Gastroesophageal sphincter (tissue), 4 donors: ENCODE data around the gene VSTM2L. TPM values are rescaled to one million over a fixed set of nuclear protein-coding genes. Genes with fewer than 3 reads are reported as not detected.

Experiments used
- ATAC-seq: fragments of 150-250 bp; one replicate; pipeline ENCODE4 v1.9.1; 2016; ENCODE audit warnings: mild to moderate bottlenecking, moderate library complexity
- H3K27ac ChIP-seq, 4 donors: fragments of 200-600 bp; sonication (generic) in 3 of 4; 1 replicate in 3 of 4; 2 replicates in 1 of 4; pipeline ENCODE4 v1.5.1; 2016 to 2019
- H3K27me3 ChIP-seq: fragments of 200-600 bp; sonication (generic); one replicate; pipeline ENCODE4 v1.5.1; 2019
- H3K36me3 ChIP-seq, 2 donors: fragments of 200-600 bp; sonication (generic); one replicate each; pipeline ENCODE4 v1.5.1; 2019; ENCODE audit warnings: control low read depth in 1 of 2
- H3K4me1 ChIP-seq, 3 donors: fragments of 200-600 bp; sonication (generic); 1 replicate in 2 of 3; 2 replicates in 1 of 3; pipeline ENCODE4 v1.5.1; 2016 to 2019; ENCODE audit warnings: control low read depth in 2 of 3
- H3K4me3 ChIP-seq, 2 donors: fragments of 200-600 bp; sonication (generic); one replicate each; pipeline ENCODE4 v1.5.1; 2019; ENCODE audit warnings: mild to moderate bottlenecking in 1 of 2, moderate library complexity in 1 of 2
- H3K9me3 ChIP-seq, 3 donors: fragments of 200-600 bp; sonication (generic); one replicate each; pipeline ENCODE4 v1.5.1; 2017 to 2019; ENCODE audit warnings: control low read depth in 2 of 3
- EP300 ChIP-seq: sonication (generic); formaldehyde crosslinking; IDR thresholded peaks from one replicate; pipeline ENCODE4 v1.6.1; 2017; ENCODE audit warnings: antibody characterized with exemption, mild to moderate bottlenecking
- POLR2A ChIP-seq, 2 donors: fragments of 450-650 bp; IDR thresholded peaks; one replicate each; pipeline ENCODE4 v1.6.1; 2017; ENCODE audit warnings: antibody characterized with exemption in 2 of 2, mild to moderate bottlenecking in 2 of 2, moderate library complexity in 1 of 2
- POLR2AphosphoS5 ChIP-seq: sonication (generic); formaldehyde crosslinking; IDR thresholded peaks from one replicate; pipeline ENCODE4 v1.6.1; 2017; ENCODE audit warnings: antibody characterized with exemption
- WGBS, 2 donors: methylation state at CpG; one replicate each; pipeline ENCODE4 v1.1.5; 2018; ENCODE audit warnings: low coverage in 1 of 2; 5-methylcytosine and 5-hydroxymethylcytosine counted together
- total RNA-seq, 4 donors: library from RNA; depleted of rRNA; stranded (reverse); fragments of >200 nt; gene quantifications; one replicate each; pipeline ENCODE4 v1.1.0, GENCODE V29; 2016
- TF ChIP-seq, protein P1 (sequence below), 4 experiments: fragments of 200-600 bp in 2 of 4; fragments of 450-650 bp in 2 of 4; sonication (generic) in 1 of 4; IDR thresholded peaks; one replicate each; pipeline ENCODE4 v1.5.1; 2017 to 2019; ENCODE audit warnings: antibody characterized with exemption in 4 of 4, mild to moderate bottlenecking in 2 of 4, moderate library complexity in 2 of 4

The VSTM2L gene
- total RNA-seq, 4 donors from 2014 or later: 0.94 to 8.5 (median 7.0) TPM

DNA sequence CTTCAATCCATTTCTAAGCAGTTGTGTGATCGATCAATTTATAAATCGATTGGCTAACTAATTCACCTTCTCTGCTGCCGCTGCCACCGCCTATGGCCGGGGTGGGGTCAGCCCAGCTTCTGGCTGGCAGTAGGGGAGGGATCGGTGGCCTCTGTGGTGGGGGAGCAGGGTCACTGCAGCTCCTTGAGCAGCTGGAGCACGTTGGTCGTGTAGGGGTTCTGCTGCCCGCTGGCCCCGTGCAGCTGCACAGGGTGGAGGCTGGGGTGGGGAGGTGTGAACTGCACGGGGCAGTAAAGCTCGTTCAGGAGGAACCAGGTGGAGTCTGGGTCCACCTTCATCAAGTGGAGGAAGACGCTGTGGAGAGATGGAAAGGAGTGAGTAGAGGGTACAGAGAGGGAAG lies 80.4 kb downstream of the VSTM2L start:
- no peak for ATAC-seq
- Histone ChIP-seq H3K4me3 (no peak overlapping the region), H3K27ac (no peak overlapping the region), H3K9me3 (no peaks in the 10 kb centered on the region), H3K36me3 (peaks cover 0 to 39% of the 10 kb centered on the region in 2 donors), H3K4me1 (peaks cover 0 to 45% (median 15%) of the 10 kb centered on the region in 3 donors), H3K27me3 (no peaks in the 10 kb centered on the region)
- TF ChIP-seq, protein P1, sequence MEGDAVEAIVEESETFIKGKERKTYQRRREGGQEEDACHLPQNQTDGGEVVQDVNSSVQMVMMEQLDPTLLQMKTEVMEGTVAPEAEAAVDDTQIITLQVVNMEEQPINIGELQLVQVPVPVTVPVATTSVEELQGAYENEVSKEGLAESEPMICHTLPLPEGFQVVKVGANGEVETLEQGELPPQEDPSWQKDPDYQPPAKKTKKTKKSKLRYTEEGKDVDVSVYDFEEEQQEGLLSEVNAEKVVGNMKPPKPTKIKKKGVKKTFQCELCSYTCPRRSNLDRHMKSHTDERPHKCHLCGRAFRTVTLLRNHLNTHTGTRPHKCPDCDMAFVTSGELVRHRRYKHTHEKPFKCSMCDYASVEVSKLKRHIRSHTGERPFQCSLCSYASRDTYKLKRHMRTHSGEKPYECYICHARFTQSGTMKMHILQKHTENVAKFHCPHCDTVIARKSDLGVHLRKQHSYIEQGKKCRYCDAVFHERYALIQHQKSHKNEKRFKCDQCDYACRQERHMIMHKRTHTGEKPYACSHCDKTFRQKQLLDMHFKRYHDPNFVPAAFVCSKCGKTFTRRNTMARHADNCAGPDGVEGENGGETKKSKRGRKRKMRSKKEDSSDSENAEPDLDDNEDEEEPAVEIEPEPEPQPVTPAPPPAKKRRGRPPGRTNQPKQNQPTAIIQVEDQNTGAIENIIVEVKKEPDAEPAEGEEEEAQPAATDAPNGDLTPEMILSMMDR (IDR thresholded peaks at IDR 0.05): no peak
- TF ChIP-seq POLR2A (IDR thresholded peaks at IDR 0.05): no peak
- no peak for TF ChIP-seq EP300
- no peak for TF ChIP-seq POLR2AphosphoS5
- WGBS, 2 donors: 93 to 95% methylated on average over 2 to 3 of the region's 13 CpGs

DNA sequence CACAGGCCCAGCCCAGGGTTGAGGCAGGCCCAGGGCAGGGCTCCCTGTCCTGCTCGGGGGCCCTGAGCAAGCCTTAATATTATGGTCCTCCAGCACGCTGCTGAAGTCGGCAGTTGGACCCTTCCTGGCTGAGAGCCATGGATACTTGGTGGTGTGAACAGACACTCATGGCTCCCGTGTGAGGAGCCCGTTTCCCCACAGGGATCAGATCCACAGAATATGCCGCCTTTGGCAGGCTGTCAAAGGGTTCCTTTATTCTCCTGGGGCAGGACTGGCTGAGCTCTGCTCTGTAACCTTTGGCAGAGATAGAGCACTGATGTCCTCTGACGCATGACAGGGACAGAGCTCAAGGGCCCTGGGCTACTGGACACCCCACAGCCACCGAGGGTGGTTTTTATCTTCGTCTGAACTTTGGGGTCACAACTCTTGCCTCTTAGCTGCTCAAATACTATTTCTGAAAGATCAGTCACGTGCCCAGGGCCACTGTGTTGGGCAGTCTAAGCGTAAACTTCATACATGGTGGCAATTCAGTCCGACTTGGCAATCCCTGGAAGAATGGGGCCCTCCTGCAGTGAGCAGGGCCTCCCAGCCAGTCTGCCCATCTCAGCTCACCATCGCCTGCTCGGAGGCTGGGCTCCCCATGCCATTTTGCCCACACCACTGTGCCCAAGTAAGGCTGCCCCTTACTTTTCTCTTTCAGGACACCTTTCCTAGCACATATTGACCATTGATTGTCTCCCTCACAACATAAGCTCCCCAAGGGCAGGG lies 81.3 kb downstream of the VSTM2L start:
- Histone ChIP-seq H3K27ac (peak overlapping the region in 2 of 4 donors; percentile 10 to 79), H3K4me1 (peaks cover 0 to 55% (median 15%) of the 10 kb centered on the region in 3 donors), H3K4me3 (no peak overlapping the region), H3K9me3 (no peaks in the 10 kb centered on the region), H3K36me3 (peaks cover 0 to 39% of the 10 kb centered on the region in 2 donors), H3K27me3 (no peaks in the 10 kb centered on the region)
- 78% methylated on average over 1 of the region's 14 CpGs; no CpG with 5 or more reads in 1 of the 2 donors for WGBS, 2 donors
- no peak for ATAC-seq
- TF ChIP-seq POLR2AphosphoS5 (no peak), POLR2A (IDR thresholded peaks at IDR 0.05) (no peak), EP300 (no peak)
- TF ChIP-seq, protein P1 (IDR thresholded peaks at IDR 0.05): no peak

DNA sequence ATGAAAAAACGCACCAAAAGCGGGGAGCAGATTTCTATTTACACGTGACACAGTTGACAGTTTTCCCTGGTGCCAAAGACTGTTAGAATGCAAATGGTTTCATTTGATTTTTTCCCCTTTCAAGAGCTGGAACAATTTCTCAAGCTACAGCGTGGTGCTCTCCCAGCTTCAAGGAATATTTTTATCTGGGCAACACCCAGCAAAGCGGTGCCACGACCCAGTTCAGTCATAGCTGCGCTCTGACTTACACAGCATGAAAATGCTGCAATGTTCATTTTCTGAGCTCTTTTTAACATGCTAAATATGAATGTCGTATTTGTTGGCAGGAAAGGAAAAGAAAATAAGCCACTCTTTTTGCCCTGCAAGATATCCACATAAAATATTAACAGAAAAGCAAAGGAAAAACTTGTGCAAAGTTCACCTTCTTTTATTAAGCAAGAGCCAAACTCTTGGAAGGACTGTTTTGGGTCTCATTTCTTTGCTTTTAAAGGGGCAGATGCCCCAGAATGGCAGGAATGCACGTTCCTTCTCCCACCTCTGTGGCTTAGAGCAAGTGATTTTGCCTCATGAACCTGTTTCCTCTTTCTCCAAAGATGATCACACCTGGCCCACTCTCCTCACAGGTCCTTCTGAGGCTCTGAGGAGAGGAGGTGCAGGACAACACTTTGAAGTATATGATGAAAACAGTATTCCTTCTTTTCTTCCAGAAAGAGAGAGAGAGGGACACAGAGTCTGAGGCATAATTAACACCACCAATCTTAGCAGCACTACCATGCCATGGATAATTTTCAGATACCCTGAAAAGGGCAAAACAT lies 83.3 kb downstream of the VSTM2L start:
- peaks cover 0 to 24% of the 10 kb centered on the region in 2 donors for H3K36me3 ChIP-seq
- H3K4me1 ChIP-seq: peaks cover 2 to 75% (median 24%) of the 10 kb centered on the region in 3 donors
- peak overlapping the region; percentile 19 to 79 (median 56) for H3K27ac ChIP-seq
- no peak overlapping the region for H3K4me3 ChIP-seq
- no peak for ATAC-seq
- peak; percentile 8 for TF ChIP-seq POLR2AphosphoS5
- TF ChIP-seq, protein P1 (IDR thresholded peaks at IDR 0.05): no peak
- no peaks in the 10 kb centered on the region for H3K9me3 ChIP-seq
- no peaks in the 10 kb centered on the region for H3K27me3 ChIP-seq
- 25 to 47% methylated on average over 7 to 9 of the region's 9 CpGs for WGBS, 2 donors

DNA sequence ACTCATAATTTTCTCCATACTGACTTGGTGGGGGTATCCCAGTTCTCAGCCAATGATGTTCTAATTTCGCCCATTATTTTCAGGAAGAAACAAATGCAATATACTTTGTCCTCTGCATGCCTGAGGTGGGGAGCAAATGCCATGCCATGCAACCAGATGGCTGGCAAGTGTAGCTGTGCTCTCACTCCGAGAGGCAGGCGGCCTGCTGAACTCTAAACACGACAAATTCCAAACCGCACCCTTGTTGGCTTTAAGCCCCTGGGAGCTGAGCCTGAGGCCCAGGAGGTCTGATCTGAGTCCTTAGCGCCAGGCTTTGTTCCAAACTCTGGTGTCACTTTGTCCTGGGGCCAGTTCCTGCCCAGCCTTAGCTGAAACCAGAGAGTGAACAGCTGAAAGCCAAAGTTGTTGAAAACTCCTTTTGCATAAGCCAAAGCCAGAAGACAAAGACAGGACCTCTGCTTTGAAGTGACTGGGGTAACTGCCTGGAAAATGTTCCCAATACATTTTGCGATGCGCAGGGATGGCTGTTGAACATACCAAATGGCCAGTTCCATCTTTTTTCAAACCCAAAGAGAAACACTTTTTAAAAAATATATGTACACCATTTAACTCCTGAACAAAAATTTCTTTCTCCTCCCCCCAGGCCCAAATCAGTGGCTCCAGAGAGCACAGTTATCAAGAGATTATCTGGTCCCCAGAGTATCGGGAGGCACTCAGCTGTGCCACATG lies 84.1 kb downstream of the VSTM2L start:
- Histone ChIP-seq H3K36me3 (peaks cover 0 to 16% of the 10 kb centered on the region in 2 donors), H3K27me3 (no peaks in the 10 kb centered on the region), H3K4me3 (no peak overlapping the region), H3K4me1 (peaks cover 5 to 83% (median 32%) of the 10 kb centered on the region in 3 donors), H3K27ac (peak overlapping the region; percentile 43 to 79 (median 63)), H3K9me3 (no peaks in the 10 kb centered on the region)
- WGBS, 2 donors: 9 to 63% methylated on average over 4 to 7 of the region's 9 CpGs
- TF ChIP-seq POLR2A (IDR thresholded peaks at IDR 0.05) (no peak), POLR2AphosphoS5 (peak; percentile 33)
- ATAC-seq: peak; percentile 50
